T-helper 2 cell treated with Interferon-gamma antibody and Interleukin-4, amounts not matched to agents 5 μg/mL and 100 μg/mL, for 36 hours (primary cell): ENCODE data around the gene DLX4.
A peak's percentile ranks its signal among the peaks of the same experiment; 100 is the strongest.

Source experiments
- DNase-seq: peaks from one replicate; pipeline ENCODE4 v3.0.0; 2021; ENCODE audit warnings: low spot score
- H3K27ac Mint-ChIP-seq: one replicate; pipeline ENCODE4 v1.8.0; 2021; ENCODE audit warnings: mild to moderate bottlenecking, mixed read lengths
- H3K27me3 Mint-ChIP-seq: one replicate; pipeline ENCODE4 v1.8.0; 2021; ENCODE audit warnings: low read depth, mixed read lengths
- H3K36me3 Mint-ChIP-seq: one replicate; pipeline ENCODE4 v1.8.0; 2021; ENCODE audit warnings: low read depth, mixed read lengths
- H3K4me1 Mint-ChIP-seq: one replicate; pipeline ENCODE4 v1.8.0; 2021; ENCODE audit warnings: low read depth, mixed read lengths
- H3K4me3 Mint-ChIP-seq: one replicate; pipeline ENCODE4 v1.8.0; 2022; ENCODE audit warnings: mild to moderate bottlenecking, moderate library complexity, mixed read lengths
- H3K9me3 Mint-ChIP-seq: one replicate; pipeline ENCODE4 v1.8.0; 2021; ENCODE audit warnings: mixed read lengths

Gene DLX4

DNA sequence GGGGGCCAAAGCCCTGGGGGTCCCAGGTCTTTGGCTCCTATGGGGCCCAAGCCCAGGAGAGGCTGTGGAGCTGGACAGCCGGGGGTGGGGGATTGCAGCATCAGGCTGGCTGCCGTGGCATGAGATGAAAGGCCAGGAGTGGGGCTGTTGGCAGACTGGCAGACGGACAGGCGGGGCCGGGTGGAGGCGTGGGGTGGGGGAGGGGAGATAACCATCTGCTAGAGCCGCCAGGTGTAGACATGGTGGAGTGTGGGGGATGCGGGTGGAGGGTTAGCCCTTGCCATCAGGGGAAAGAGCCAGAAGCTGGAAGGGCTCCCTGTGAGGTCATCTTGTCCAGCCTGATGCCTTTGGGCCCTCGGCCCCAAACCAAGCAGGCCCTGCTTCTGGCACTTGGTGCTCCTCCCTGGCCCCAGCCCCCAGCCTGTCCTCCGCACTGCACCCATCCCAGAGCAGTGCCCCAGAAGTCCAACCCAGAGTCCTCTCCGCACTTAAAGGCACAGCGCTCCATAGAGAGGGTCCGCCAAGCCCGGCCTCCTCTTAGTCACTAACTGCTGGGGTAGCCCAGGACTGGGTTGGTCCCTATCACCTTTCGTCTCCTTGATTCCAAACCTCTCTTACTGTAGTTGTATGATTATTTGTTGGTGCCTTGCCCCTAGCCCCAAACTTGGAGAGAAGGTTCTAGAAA, 33.3 kb upstream of the DLX4 start:
- Mint-ChIP-seq H3K4me1 (no peaks in the 10 kb centered on the region), H3K9me3 (no peaks in the 10 kb centered on the region), H3K27ac (no peak overlapping the region), H3K36me3 (no peaks in the 10 kb centered on the region), H3K4me3 (no peak overlapping the region), H3K27me3 (peaks cover 17% of the 10 kb centered on the region)
- DNase-seq = no peak

DNA sequence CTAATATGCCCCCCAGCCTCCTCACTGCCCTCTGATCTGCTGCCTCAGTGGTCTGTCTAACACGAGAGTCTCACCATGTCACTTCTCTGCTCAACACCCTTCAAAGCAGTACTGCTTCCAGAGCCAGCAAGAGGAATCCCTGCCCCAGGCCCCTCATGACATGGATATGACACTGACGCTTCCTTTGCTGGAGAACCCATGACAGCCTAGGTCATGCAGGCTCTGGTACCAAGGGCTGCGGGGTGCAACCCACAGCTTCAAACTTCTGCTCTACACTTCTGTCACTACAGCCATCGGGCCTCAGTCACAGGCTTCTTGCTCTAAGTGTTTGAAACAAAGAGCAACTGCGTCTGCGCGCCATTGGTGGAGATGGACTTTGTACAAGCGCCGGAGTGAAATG, 32.6 kb upstream of the DLX4 start:
- peaks cover 17% of the 10 kb centered on the region for H3K27me3 Mint-ChIP-seq
- H3K36me3 Mint-ChIP-seq = no peaks in the 10 kb centered on the region
- no peak for DNase-seq
- H3K27ac Mint-ChIP-seq = no peak overlapping the region
- no peak overlapping the region for H3K4me3 Mint-ChIP-seq
- H3K4me1 Mint-ChIP-seq = no peaks in the 10 kb centered on the region
- no peaks in the 10 kb centered on the region for H3K9me3 Mint-ChIP-seq

DNA sequence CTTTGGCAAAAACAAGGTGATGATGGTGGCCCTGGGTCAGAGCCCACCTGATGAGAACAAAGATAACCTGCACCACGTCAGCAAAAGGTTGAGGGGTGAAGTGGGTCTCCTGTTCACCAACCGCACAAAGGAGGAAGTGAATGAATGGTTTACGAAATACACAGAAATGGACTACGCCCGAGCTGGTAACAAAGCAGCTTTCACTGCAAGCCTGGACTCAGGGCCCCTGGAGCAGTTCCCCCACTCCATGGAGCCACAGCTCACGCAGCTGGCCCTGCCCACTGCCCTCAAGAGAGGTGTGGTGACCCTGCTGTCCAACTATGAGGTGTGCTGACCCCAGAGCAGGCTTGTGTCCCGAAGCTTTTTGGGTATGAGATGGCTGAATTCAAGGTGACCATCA, 29.7 kb upstream of the DLX4 start:
- no peaks in the 10 kb centered on the region for H3K9me3 Mint-ChIP-seq
- H3K4me3 Mint-ChIP-seq = no peak overlapping the region
- no peak overlapping the region for H3K27ac Mint-ChIP-seq
- H3K4me1 Mint-ChIP-seq = no peaks in the 10 kb centered on the region
- H3K36me3 Mint-ChIP-seq = no peaks in the 10 kb centered on the region
- H3K27me3 Mint-ChIP-seq = peaks cover 36% of the 10 kb centered on the region
- DNase-seq = no peak

DNA sequence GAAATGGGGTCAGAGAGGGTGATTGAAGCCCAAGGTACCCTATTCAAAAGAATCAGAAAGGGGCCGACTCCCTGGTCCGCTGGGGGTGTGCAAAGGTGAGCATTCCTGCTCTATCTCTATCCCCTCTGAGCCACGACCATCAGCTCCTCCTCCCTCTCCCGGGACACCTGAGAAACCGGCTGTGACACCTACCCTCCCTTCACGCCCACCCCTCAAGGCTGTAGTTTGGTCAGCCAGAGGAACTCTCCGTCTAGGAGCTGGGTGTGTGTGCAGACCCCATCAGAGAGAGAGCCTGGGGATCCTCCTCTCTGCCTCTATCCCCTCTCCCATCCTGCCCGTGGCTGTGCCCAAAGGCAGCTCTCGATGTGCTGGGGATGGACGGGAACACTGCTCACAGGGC, 27.6 kb upstream of the DLX4 start:
- Mint-ChIP-seq H3K9me3 (no peaks in the 10 kb centered on the region), H3K4me3 (no peak overlapping the region), H3K27me3 (peaks cover 40% of the 10 kb centered on the region), H3K4me1 (no peaks in the 10 kb centered on the region), H3K36me3 (no peaks in the 10 kb centered on the region), H3K27ac (no peak overlapping the region)
- no peak for DNase-seq

DNA sequence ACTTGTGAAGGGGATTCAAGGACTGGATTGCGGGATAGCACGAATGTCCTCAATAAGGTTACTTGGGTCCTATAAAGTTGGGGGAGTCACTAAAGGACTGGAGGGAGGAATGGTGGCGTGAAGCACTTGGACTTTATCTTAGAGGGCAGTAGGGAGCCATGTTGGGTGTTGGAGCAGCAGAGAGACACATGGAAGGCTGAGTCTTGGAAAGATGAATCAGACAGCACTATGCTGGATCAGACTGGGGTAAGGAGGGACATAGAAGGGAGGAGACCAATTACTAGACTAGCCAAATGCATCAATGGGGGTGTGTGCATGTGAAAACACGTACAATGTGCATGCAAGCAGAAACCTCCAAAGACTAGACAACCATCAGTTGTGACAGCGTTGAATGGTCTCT, 26.0 kb upstream of the DLX4 start:
- H3K27ac Mint-ChIP-seq = no peak overlapping the region

DNA sequence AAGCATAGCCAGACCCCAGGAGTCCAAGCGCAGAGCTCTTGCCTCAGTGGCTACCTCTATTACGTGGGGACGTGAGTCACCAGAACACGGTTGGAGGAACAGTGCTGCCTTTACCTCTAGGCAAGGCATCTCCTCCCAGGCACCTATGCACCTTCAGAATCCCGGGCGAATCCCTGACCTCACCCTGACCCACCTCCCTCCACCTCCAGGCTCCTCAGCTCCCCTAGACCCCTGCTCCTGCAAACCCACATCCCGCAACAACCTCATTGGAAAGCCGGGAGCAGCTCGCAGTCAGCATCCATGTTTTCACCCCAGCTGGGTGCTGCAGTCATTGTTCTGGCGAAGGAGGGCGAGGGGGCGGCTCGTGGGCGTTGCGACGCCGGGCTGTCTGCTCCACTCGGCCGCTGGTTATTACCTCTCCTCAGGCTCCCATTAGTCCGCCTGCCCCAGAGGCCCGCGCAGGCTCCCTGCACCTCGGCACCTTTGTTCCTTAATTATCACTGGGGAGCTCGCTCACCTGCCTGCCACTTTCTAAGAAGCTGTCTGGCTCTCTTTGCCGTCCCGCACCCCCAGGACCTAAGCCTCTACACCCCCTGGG, 24.6 kb upstream of the DLX4 start:
- no peak overlapping the region for H3K4me3 Mint-ChIP-seq
- no peaks in the 10 kb centered on the region for H3K9me3 Mint-ChIP-seq
- H3K4me1 Mint-ChIP-seq = no peaks in the 10 kb centered on the region
- DNase-seq = no peak
- no peak overlapping the region for H3K27ac Mint-ChIP-seq
- H3K27me3 Mint-ChIP-seq = peaks cover 33% of the 10 kb centered on the region
- no peaks in the 10 kb centered on the region for H3K36me3 Mint-ChIP-seq

More for the DNA sequence above, 26.0 kb upstream of the DLX4 start:
- no peak for DNase-seq
- H3K27me3 Mint-ChIP-seq = peaks cover 40% of the 10 kb centered on the region
- no peaks in the 10 kb centered on the region for H3K36me3 Mint-ChIP-seq
- H3K4me3 Mint-ChIP-seq = no peak overlapping the region
- H3K4me1 Mint-ChIP-seq = no peaks in the 10 kb centered on the region
- no peaks in the 10 kb centered on the region for H3K9me3 Mint-ChIP-seq

DNA sequence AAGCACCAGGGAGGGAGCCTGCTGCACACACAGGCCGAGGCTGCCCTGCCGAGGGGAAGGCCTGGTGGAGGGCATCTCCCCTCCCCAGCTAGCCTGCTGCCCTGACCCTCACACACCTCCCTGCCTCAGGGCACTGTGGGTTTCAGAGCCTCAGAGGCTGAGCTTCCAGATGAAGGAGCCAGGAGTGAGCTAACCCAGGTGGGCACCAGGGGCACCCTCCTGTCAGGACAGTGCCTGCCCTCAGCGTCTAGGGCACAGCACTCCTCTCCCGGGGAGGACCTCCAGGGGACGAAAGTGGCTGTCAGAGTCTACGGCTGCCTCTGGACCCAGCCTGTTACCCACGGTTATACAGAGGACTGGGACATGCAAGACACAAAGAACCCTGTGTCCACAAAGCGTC, 22.8 kb upstream of the DLX4 start:
- Mint-ChIP-seq H3K27me3 (peaks cover 36% of the 10 kb centered on the region), H3K9me3 (no peaks in the 10 kb centered on the region), H3K27ac (no peak overlapping the region), H3K4me3 (no peak overlapping the region), H3K36me3 (no peaks in the 10 kb centered on the region), H3K4me1 (no peaks in the 10 kb centered on the region)
- no peak for DNase-seq

DNA sequence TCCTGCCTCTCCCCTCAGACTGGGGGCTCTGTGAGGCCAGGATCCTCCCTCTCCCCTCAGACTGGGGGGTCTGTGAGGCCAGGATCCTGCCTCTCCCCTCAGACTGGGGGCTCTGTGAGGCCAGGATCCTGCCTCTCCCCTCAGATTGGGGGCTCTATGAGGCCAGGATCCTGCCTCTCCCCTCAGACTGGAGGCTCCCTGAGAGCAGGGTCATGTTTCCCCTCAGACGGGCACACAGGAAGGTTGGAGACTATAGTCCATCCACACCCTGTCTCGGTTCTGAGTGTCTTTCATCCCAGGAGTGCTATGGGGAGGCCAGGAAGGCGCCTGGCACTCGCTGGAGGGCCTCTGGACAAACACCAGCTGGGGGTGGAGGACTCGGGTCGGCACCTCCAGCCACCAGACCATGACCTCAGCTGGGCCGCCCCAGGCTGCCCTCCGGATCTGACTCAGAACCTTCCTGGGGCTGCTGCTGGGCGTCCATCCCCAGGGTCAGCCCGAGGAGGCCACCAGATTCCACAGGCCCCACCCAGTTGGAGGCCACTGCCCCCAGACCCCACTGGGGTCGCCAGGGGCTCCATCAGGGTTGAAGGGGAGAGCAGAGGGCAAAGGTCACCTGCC, 21.9 kb upstream of the DLX4 start:
- no peak overlapping the region for H3K4me3 Mint-ChIP-seq
- H3K9me3 Mint-ChIP-seq = no peaks in the 10 kb centered on the region
- no peak for DNase-seq
- peaks cover 33% of the 10 kb centered on the region for H3K27me3 Mint-ChIP-seq
- no peak overlapping the region for H3K27ac Mint-ChIP-seq
- no peaks in the 10 kb centered on the region for H3K4me1 Mint-ChIP-seq
- no peaks in the 10 kb centered on the region for H3K36me3 Mint-ChIP-seq

DNA sequence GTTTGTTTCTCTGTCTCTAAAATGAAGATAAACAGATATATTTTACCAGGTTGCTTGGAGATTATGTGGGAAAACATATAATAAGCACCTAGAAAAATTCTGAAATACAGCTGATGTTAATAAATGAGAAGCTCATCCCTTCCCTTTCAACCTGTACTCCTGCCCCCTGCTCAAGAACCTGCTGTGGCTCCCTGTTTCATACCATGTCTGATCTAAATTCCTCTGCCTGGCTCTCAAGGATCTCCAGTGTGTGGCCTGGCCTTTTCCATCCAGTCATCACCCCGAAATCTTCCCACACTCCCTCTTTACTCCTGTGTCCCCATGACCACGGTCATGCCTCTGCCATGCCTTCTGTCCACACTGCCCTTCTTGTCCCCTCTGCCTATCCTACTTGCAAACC, 19.4 kb upstream of the DLX4 start:
- H3K27me3 Mint-ChIP-seq = peaks cover 23% of the 10 kb centered on the region

DNA sequence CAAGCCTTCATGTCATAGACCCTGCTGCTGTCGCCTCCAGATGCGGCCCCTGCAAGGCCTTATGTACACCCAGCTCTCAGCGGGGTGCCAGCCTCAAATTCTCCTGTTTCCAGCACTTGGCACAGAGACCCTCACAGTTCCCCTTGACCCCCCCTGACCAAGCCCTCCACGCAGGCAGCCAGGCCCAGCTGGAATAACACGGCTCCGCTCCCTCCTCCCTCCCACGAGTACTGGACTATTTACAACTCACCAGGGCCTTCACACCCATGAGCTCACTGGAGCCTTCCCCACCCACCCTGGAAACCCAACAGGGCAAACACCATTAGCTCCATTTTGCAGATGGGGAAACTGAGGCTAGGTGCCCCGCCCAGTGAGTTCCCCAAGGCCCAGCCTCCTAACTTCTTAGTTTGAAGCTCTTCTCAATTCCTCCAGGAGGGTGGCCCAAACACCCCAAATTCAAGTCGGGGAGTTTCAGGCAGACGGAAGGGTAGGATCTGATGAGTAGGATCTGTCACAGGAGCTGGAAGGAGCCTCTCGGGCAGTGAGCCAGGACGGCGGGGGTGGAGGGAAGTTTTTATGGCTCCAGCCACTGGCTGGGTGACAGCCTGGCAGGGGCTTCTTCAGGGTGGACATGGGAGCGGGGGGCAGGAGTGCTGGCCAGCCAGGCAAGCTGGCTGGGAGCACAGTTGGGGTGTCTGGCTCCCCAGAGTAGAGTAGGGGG, 17.5 kb upstream of the DLX4 start:
- Mint-ChIP-seq H3K36me3 (no peaks in the 10 kb centered on the region), H3K9me3 (no peaks in the 10 kb centered on the region), H3K27me3 (peaks cover 25% of the 10 kb centered on the region), H3K4me3 (no peak overlapping the region), H3K27ac (no peak overlapping the region), H3K4me1 (no peaks in the 10 kb centered on the region)
- no peak for DNase-seq

More for the DNA sequence above, 19.4 kb upstream of the DLX4 start:
- H3K4me3 Mint-ChIP-seq = no peak overlapping the region
- no peak overlapping the region for H3K27ac Mint-ChIP-seq
- H3K36me3 Mint-ChIP-seq = no peaks in the 10 kb centered on the region
- no peaks in the 10 kb centered on the region for H3K4me1 Mint-ChIP-seq
- no peaks in the 10 kb centered on the region for H3K9me3 Mint-ChIP-seq
- no peak for DNase-seq

DNA sequence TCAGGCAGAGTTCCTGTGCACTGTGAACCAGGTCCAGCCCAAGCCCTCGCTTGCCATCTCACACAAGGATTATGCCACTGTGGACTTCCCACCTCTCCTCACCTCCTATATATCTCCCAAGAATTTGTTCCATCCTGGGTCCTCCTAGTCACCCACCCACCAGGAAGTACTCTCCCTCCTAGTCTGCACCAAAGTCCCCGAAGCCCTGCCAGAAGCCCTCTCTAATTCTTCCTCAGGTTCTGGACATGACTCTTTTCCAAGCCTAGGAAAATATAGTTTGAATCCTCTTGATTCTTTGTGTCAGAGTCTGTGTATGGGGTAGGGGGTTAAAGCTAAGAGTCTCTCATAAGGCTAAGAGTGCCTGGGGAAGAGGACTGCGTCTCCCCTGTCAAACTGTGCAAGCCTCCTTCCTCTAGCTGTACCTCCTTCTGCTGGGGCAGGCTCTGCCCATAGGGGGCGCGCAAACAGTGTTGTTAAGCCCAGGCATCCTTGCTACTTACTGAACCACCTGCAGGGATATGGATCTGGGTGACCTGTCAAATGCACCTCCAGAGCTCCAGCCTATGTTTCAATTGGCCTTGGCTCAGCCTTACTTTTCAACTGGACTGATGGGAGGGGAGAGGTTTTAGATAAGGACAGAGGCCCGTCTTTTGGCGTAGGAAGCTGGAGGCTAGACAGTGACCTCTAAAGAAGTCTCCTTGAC, 16.6 kb upstream of the DLX4 start:
- Mint-ChIP-seq H3K4me3 (no peak overlapping the region), H3K36me3 (no peaks in the 10 kb centered on the region), H3K27me3 (peaks cover 33% of the 10 kb centered on the region), H3K27ac (no peak overlapping the region), H3K9me3 (no peaks in the 10 kb centered on the region), H3K4me1 (no peaks in the 10 kb centered on the region)
- peak; percentile 63 for DNase-seq

DNA sequence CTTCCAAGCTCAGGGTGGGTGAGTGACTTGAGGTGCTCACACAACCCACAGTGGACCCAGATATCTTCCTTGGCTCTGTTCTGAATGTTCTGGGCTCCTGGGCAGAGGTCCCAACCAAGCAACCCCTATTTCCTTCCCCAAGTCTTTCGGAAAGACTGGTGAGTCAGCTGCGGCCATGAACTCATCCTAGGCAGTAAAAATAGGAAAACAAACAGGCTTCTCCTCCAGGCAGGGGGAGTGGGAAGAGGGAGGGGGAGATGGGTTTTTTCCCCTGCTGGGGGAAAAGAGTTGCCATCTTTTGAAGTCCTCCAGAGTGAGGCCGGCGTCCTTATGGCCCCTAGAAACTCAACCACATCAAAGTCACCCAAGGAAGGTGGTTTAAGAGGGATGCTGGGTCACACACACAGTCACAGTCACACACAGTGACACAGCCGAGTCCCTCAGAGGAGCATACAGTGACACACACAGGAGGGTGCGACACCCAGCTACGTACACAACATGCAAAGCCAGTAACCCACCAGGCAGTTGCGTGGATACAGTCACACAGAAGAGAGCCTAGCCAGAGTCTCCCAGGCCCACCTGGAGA, 16.0 kb upstream of the DLX4 start:
- Mint-ChIP-seq H3K4me1 (no peaks in the 10 kb centered on the region), H3K36me3 (no peaks in the 10 kb centered on the region), H3K9me3 (no peaks in the 10 kb centered on the region), H3K27me3 (peaks cover 33% of the 10 kb centered on the region), H3K4me3 (no peak overlapping the region), H3K27ac (no peak overlapping the region)
- no peak for DNase-seq

DNA sequence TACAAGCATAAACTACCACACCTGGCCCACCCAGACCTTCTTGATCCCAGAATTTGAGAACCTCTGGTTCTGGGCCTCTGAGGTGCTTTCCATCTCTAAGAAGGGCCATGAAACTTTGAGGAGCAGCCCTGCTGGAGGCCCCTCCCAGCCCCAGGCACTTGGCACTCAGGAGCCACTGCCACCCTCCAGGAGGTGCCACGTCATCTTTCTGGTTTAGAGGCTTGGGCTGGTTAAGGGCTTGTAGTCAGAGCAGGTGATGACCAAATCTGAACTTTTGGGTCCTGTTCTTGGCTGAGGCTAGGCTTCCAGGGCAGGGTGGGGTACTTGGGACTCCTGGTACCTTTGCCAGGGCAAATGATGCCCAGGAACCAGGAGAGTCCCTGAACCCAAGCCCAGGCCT, 13.8 kb upstream of the DLX4 start:
- Mint-ChIP-seq H3K4me1 (no peaks in the 10 kb centered on the region), H3K9me3 (no peaks in the 10 kb centered on the region), H3K27me3 (peaks cover 30% of the 10 kb centered on the region), H3K36me3 (no peaks in the 10 kb centered on the region), H3K4me3 (no peak overlapping the region), H3K27ac (no peak overlapping the region)
- DNase-seq = no peak
